Ovary (tissue), 9 donors: ENCODE data around the gene HDGF. TPM values are rescaled to one million over a fixed set of nuclear protein-coding genes. Genes with fewer than 3 reads are reported as not detected.

Experiments
- DNase-seq, 5 donors: peaks; one replicate each; pipeline ENCODE4 v3.0.0-alpha.2; 2019 to 2020
- H3K27ac ChIP-seq, 2 donors: fragments of 200-600 bp; one replicate each; pipeline versions ENCODE4 v1.5.1 to v1.8.0; 2019 to 2022
- H3K27me3 ChIP-seq: fragments of 200-600 bp; one replicate; pipeline ENCODE4 v1.8.0; 2022
- H3K36me3 ChIP-seq: fragments of 200-600 bp; sonication (generic); one replicate; pipeline ENCODE4 v1.5.1; 2019
- H3K4me1 ChIP-seq: one replicate; pipeline ENCODE4 v1.8.1; 2013; ENCODE audit warnings: mild to moderate bottlenecking, moderate library complexity; ENCODE audit not compliant: insufficient read depth
- H3K4me3 ChIP-seq: fragments of 200-600 bp; sonication (generic); one replicate; pipeline ENCODE4 v1.5.1; 2017
- H3K9me3 ChIP-seq, 2 donors: fragments of 200-600 bp in 1 of 2; sonication (generic) in 1 of 2; one replicate each; pipeline versions ENCODE4 v1.5.1 to v1.8.1; 2013 to 2019; ENCODE audit warnings: mild to moderate bottlenecking in 1 of 2, moderate library complexity in 1 of 2
- EP300 ChIP-seq: sonication (generic); formaldehyde crosslinking; IDR thresholded peaks from one replicate; pipeline ENCODE4 v1.6.1; 2017; ENCODE audit warnings: antibody characterized with exemption
- POLR2A ChIP-seq: fragments of 450-650 bp; IDR thresholded peaks from one replicate; pipeline ENCODE4 v1.6.1; 2017; ENCODE audit warnings: antibody characterized with exemption, mild to moderate bottlenecking, moderate library complexity
- WGBS, 3 donors: extraction: QIAGEN DNeasy Blood & Tissue Kit in 1 of 3; methylation state at CpG; one replicate each; pipeline versions ENCODE4 v1.1.5 to v1.1.7; 2013 to 2017; 5-methylcytosine and 5-hydroxymethylcytosine counted together
- intact Hi-C, 4 donors: fragments of 100-400 bp; cut with DNase I; formaldehyde crosslinking; loops; one replicate each; pipeline versions ENCODE4 v1.11.0 to v1.15.1; 2022 to 2023
- polyA plus RNA-seq, 2 donors: library from polyadenylated mRNA; stranded (reverse); fragments of 200-250 nt in 1 of 2; fragments of 350-450 nt in 1 of 2; fragmentation: Illumina TruSeq in 1 of 2; extraction: RNeasy Lipid Tissue Mini Kit (QIAGEN cat#74804) in 1 of 2; gene quantifications; one replicate each; pipeline ENCODE4 v1.2.3, GENCODE V29; 2013 to 2014
- total RNA-seq, 7 donors: library from RNA; depleted of rRNA in 2 of 7; stranded (reverse); fragments of >200 nt in 2 of 7; fragmentation: NEBNext Ultra II Directional in 3 of 7; extraction: Animal tissue kit (Norgen Biotek cat#: 25700) in 3 of 7; gene quantifications; one replicate each; pipeline versions ENCODE4 v1.1.0 to v1.2.4, GENCODE V29; 2016 to 2023
- TF ChIP-seq, protein P1 (sequence below), 3 donors: fragments of 450-650 bp in 2 of 3; fragments of 200-600 bp in 1 of 3; IDR thresholded peaks; one replicate each; pipeline versions ENCODE4 v1.5.1 to v1.8.0; 2016 to 2022; ENCODE audit warnings: antibody characterized with exemption in 3 of 3, mild to moderate bottlenecking in 1 of 3
- donor health status: DM: no; HTN: no; CAD: no; lungs with moderate emphysema.
- donor health status: DM: no; HTN: no; CAD: no.
- donor health status: Bipolar disorder and iron deficiency.
- donor health status: DM: yes; HTN: yes; CAD: no.
- donor health status: DM: no; HTN: no; CAD: no.
- donor health status: DM: yes; HTN: yes; CAD: no.

HDGF gene
- total and polyA plus RNA-seq, 9 donors, result 81.1 to 184 (median 146) TPM

DNA sequence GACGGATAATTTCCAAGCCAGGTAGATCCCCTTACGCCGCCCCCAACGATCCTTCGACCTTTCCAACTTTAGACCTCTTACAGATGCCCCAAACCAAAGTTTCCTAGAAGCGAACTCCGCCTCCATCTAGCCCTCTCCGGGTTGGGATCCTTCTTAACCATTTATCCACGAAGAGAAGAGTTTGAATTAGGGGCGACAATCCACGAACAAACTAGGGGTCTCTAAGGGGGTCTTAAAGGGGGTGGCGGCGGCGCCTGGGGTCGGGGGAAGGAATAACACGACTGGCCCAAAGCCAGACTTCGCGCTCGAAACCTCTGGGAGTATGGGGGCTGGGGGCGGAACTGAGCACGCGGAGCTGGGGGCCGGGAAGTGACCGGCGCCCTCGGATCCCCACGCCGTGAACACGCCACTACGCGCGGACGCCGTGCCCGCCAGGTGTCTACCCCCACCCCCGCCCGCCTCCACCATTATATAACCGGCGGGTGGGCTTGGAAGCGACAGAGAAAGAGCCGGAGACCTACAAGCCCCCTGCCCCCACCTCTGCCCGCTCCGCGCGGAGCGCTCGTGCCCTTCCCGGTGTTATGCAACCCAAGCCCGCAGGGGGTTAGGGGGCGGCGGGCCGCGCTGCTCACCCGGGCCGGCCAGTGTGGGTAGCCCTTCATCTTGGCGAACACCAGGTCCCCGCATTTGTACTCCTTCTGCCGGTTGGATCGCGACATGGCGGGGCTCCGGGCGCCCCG is 594 bp downstream of the HDGF start:
- intact Hi-C loops, result no loop called here
- TF ChIP-seq POLR2A, result peak; percentile 19
- TF ChIP-seq, protein P1, sequence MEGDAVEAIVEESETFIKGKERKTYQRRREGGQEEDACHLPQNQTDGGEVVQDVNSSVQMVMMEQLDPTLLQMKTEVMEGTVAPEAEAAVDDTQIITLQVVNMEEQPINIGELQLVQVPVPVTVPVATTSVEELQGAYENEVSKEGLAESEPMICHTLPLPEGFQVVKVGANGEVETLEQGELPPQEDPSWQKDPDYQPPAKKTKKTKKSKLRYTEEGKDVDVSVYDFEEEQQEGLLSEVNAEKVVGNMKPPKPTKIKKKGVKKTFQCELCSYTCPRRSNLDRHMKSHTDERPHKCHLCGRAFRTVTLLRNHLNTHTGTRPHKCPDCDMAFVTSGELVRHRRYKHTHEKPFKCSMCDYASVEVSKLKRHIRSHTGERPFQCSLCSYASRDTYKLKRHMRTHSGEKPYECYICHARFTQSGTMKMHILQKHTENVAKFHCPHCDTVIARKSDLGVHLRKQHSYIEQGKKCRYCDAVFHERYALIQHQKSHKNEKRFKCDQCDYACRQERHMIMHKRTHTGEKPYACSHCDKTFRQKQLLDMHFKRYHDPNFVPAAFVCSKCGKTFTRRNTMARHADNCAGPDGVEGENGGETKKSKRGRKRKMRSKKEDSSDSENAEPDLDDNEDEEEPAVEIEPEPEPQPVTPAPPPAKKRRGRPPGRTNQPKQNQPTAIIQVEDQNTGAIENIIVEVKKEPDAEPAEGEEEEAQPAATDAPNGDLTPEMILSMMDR (IDR thresholded peaks at IDR 0.05), result peak in 2 of 3 donors; percentile 38 to 45
- no peak for TF ChIP-seq EP300
- Histone ChIP-seq H3K27ac (peak overlapping the region; percentile 93 to 96), H3K27me3 (no peaks in the 10 kb centered on the region), H3K9me3 (no peaks in the 10 kb centered on the region), H3K4me3 (peak overlapping the region; percentile 66), H3K36me3 (no peaks in the 10 kb centered on the region), H3K4me1 (peaks cover 26% of the 10 kb centered on the region)
- peak; percentile 71 to 81 (median 79) for DNase-seq
- 0 to 1% (median 0%) methylated on average over 55 to 64 of the region's 64 CpGs for whole genome bisulfite sequencing, 3 donors

DNA sequence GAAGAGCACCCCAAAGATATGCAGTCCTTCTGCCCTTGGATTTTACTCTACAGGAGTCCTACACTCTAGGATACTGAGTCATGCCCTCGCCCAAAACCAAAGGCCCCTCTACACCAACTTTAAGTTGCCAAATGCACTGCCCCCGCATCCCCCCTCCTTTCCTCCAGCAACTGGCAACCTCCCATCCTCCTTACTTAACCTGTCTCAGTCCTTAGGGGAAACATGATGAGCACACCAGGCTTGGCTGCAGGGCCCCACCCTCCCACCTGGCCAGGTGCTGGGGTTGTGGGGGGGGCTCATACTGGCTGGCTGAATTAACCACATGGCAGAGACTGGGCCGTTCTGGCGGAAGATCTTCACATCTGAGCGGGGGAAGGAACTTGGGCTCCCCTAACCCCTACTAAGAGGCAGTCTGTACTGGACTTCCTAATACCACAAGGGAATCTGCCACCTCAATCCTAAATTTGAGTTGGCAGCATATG is 1.2 kb downstream of the HDGF start:
- Histone ChIP-seq H3K4me3 (peak overlapping the region; percentile 66), H3K9me3 (no peaks in the 10 kb centered on the region), H3K27me3 (no peaks in the 10 kb centered on the region), H3K27ac (peak overlapping the region; percentile 93 to 96), H3K4me1 (peaks cover 26% of the 10 kb centered on the region), H3K36me3 (no peaks in the 10 kb centered on the region)
- WGBS, 3 donors, result 0 to 1% (median 0%) methylated on average over 5 of the region's 5 CpGs
- intact Hi-C loops, result no loop called here
- DNase-seq, result peak in 4 of 5 donors; percentile 59 to 70 (median 64)
- TF ChIP-seq POLR2A (no peak), EP300 (no peak)
- TF ChIP-seq, protein P1 (IDR thresholded peaks at IDR 0.05), result no peak

DNA sequence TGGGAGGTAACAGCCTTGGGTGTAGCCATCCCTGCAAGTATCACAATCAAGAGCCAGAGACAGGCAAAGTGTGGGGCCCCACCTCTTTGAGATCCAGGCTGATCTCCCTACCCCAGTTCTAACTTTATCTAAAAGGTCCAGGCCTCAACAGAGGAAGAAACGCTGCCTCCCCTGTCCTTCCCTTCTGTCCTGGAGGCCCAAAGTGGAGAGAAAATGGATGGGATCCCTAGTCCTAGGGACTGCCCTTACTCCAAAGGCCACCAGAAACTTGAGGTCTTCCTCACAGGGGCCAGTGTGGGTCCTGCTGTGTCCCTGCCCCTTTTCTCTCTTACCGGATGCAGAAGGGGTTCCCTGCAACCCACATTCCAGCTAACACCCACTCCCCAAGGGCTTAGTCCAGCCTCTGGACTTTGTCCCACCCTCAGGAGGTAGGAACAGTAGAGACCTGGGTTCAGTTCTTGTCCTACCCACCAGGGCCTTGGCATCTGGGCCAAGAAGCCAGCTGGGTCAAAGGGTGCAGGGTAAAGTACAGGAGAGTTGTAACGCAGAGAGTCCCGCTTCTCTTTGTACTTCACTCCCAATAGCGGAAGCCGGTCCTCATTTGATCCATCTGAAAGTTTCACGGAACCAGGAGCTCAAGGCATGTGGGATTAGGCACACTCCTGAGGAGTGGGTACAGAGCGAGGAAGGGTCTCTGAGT is 1.9 kb downstream of the HDGF start:
- Histone ChIP-seq H3K9me3 (no peaks in the 10 kb centered on the region), H3K4me1 (peaks cover 26% of the 10 kb centered on the region), H3K36me3 (no peaks in the 10 kb centered on the region), H3K27ac (peak overlapping the region; percentile 93 to 96), H3K4me3 (peak overlapping the region; percentile 66), H3K27me3 (no peaks in the 10 kb centered on the region)
- peak in 1 of 5 donors; percentile 41 for DNase-seq
- intact Hi-C loops, result no loop called here
- 20 to 32% (median 27%) methylated on average over 8 of the region's 8 CpGs for WGBS, 3 donors
- no peak for TF ChIP-seq EP300
- no peak for TF ChIP-seq POLR2A
- TF ChIP-seq, protein P1 (IDR thresholded peaks at IDR 0.05), result no peak

DNA sequence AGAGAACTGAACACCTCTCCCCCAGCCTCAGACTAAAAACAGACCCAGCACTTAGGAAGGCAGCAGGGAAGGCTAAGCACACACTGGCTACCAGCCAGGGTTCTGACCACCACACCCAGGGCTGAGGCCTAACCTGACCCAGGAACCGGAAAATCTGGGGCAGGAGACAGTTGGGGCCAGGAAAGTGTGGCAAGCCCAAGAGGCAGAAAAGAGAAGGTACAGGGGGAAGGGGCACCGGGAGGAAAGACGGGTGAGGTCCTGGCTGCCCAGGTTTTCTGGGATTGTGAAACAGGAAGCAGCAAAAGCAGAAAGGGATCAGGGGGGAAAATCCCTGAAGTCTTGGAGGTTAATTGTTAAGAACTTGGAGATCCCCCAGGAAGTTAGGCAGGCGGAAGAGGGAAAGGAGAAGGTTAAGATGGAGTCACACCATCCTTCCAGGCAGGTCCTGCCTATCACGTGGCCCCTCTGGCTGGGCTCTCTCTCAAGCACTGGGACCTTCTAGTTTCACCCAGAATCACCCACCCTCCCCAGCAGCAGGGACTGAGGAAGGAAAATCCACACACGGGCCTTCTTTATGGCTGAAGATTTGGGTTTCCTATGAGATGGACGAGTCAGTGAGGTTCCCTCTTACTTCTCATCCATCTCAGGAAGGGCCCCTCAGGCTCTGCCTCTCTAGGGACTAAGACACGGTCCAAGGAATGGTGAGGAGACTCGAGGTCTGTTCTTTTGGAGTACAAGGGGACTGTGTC is 2.6 kb downstream of the HDGF start:
- Histone ChIP-seq H3K36me3 (no peaks in the 10 kb centered on the region), H3K4me3 (peak overlapping the region; percentile 66), H3K27me3 (no peaks in the 10 kb centered on the region), H3K4me1 (peaks cover 26% of the 10 kb centered on the region), H3K27ac (peak overlapping the region; percentile 93 to 96), H3K9me3 (no peaks in the 10 kb centered on the region)
- 3 to 7% (median 5%) methylated on average over 9 of the region's 9 CpGs for WGBS, 3 donors
- peak; percentile 51 for TF ChIP-seq POLR2A
- TF ChIP-seq, protein P1 (IDR thresholded peaks at IDR 0.05), result no peak
- DNase-seq, result peak; percentile 72 to 81 (median 75)
- intact Hi-C loops, result no loop called here
